Osteocyte (in vitro differentiated cells): ENCODE measurements around the gene NCR3LG1. TPM values are rescaled to one million over a fixed set of nuclear protein-coding genes. Genes with fewer than 3 reads are reported as not detected.
"Not testable (repeated sequence)": the region's sequence is repeated elsewhere in the genome, so short reads cannot be mapped to it uniquely, and the experiment has no call there.

Experiments used
- DNase-seq: peaks from one replicate; pipeline ENCODE4 v3.0.0; 2021; ENCODE audit warnings: mixed read lengths; ENCODE audit not compliant: unreplicated experiment; ENCODE audit errors: extremely low spot score
- H3K27ac Mint-ChIP-seq: one replicate; pipeline ENCODE4 v1.8.0; 2021; ENCODE audit warnings: mild to moderate bottlenecking, mixed read lengths; ENCODE audit not compliant: unreplicated experiment
- H3K27me3 Mint-ChIP-seq: one replicate; pipeline ENCODE4 v1.8.0; 2021; ENCODE audit warnings: mixed read lengths; ENCODE audit not compliant: unreplicated experiment
- H3K36me3 Mint-ChIP-seq: one replicate; pipeline ENCODE4 v1.8.0; 2021; ENCODE audit warnings: mixed read lengths; ENCODE audit not compliant: unreplicated experiment
- H3K4me1 Mint-ChIP-seq: one replicate; pipeline ENCODE4 v1.8.0; 2021; ENCODE audit warnings: mixed read lengths; ENCODE audit not compliant: unreplicated experiment
- H3K4me3 Mint-ChIP-seq: one replicate; pipeline ENCODE4 v1.8.0; 2021; ENCODE audit warnings: mild to moderate bottlenecking, moderate library complexity, mixed read lengths; ENCODE audit not compliant: unreplicated experiment
- H3K9me3 Mint-ChIP-seq: one replicate; pipeline ENCODE4 v1.8.0; 2021; ENCODE audit warnings: mixed read lengths; ENCODE audit not compliant: unreplicated experiment
- CTCF ChIP-seq: fragments of 200-600 bp; sonication (generic); IDR thresholded peaks from 2 replicates; pipeline ENCODE4 v1.5.0; 2021; ENCODE audit warnings: antibody characterized with exemption, mild to moderate bottlenecking, moderate library complexity
- total RNA-seq: library from RNA; stranded (reverse); gene quantifications from 2 replicates; pipeline ENCODE4 v1.2.1, GENCODE V29; 2021

NCR3LG1 gene
- total RNA-seq, 1 donor from 2014 or later, result 7.5 TPM

- Mint-ChIP-seq H3K4me1 (no peaks in the 10 kb centered on the region), H3K27ac (no peak overlapping the region)
Measured at GRCh38 chr11:17421781-17422180, 70.2 kb downstream of the NCR3LG1 start.

GRCh38 chr11:17423533-17424310 is 72.1 kb downstream of the NCR3LG1 start:
- TF ChIP-seq CTCF, result no peak
- Mint-ChIP-seq H3K27me3 (peaks cover 38% of the 10 kb centered on the region), H3K27ac (no peak overlapping the region), H3K4me1 (no peaks in the 10 kb centered on the region), H3K9me3 (no peaks in the 10 kb centered on the region), H3K36me3 (no peaks in the 10 kb centered on the region), H3K4me3 (no peak overlapping the region)
- DNase-seq, result no peak

More at GRCh38 chr11:17421781-17422180, 70.2 kb downstream of the NCR3LG1 start:
- H3K9me3 Mint-ChIP-seq, result no peaks in the 10 kb centered on the region
- no peak for DNase-seq
- no peak for TF ChIP-seq CTCF
- no peak overlapping the region for H3K4me3 Mint-ChIP-seq
- H3K27me3 Mint-ChIP-seq, result peaks cover 51% of the 10 kb centered on the region
- no peaks in the 10 kb centered on the region for H3K36me3 Mint-ChIP-seq

GRCh38 chr11:17426233-17426632 is 74.6 kb downstream of the NCR3LG1 start:
- H3K27ac Mint-ChIP-seq, H3K4me1 Mint-ChIP-seq, H3K4me3 Mint-ChIP-seq, DNase-seq, H3K9me3 Mint-ChIP-seq, H3K36me3 Mint-ChIP-seq: not testable (repeated sequence)
- H3K27me3 Mint-ChIP-seq, result peaks cover 21% of the 10 kb centered on the region

Other genes starting within 250 kb of the NCR3LG1 start
- 63.1 and 73.0 TPM in 2 replicates for gene PIK3C2A, start 143.8 kb upstream of the NCR3LG1 start, total RNA-seq
- 78.8 and 82.7 TPM in 2 replicates for gene NUCB2, start 75.1 kb upstream of the NCR3LG1 start, total RNA-seq
- gene KCNJ11, start 36.9 kb downstream of the NCR3LG1 start, total RNA-seq, result not detected in 2 replicates
- gene ABCC8, start 125.0 kb downstream of the NCR3LG1 start, total RNA-seq, result not detected in 2 replicates
- gene USH1C, start 192.6 kb downstream of the NCR3LG1 start, total RNA-seq, result not detected in 2 replicates
- not detected in 2 replicates for gene OTOG, start 195.5 kb downstream of the NCR3LG1 start, total RNA-seq